Breast epithelium (tissue), 4 donors: ENCODE measurements around the gene SLC26A9. TPM values are rescaled to one million over a fixed set of nuclear protein-coding genes. Genes with fewer than 3 reads are reported as not detected.
A peak's percentile ranks its signal among the peaks of the same experiment; 100 is the strongest.

Experiments
- DNase-seq, 2 donors: peaks; one replicate each; pipeline ENCODE4 v3.0.0-alpha.2; 2019; ENCODE audit warnings: low spot score in 2 of 2
- H3K27ac ChIP-seq, 2 donors: fragments of 200-600 bp; sonication (generic) in 1 of 2; one replicate each; pipeline ENCODE4 v1.5.1; 2016 to 2019; ENCODE audit warnings: mild to moderate bottlenecking in 1 of 2
- H3K27me3 ChIP-seq, 2 donors: fragments of 200-600 bp; sonication (generic) in 1 of 2; one replicate each; pipeline versions ENCODE4 v1.5.1 to v1.6.0; 2017 to 2019; ENCODE audit warnings: control low read depth in 1 of 2, mild to moderate bottlenecking in 1 of 2
- H3K36me3 ChIP-seq: fragments of 200-600 bp; one replicate; pipeline ENCODE4 v1.5.1; 2019
- H3K4me1 ChIP-seq, 2 donors: fragments of 200-600 bp; sonication (generic); one replicate each; pipeline ENCODE4 v1.5.1; 2016 to 2019; ENCODE audit warnings: control low read depth in 1 of 2
- H3K4me3 ChIP-seq, 3 donors: fragments of 200-600 bp; sonication (generic); 1 replicate in 2 of 3; 2 replicates in 1 of 3; pipeline ENCODE4 v1.5.1; 2016 to 2019; ENCODE audit warnings: mild to moderate bottlenecking in 3 of 3, moderate library complexity in 2 of 3
- H3K9me3 ChIP-seq, 2 donors: fragments of 200-600 bp; sonication (generic) in 1 of 2; one replicate each; pipeline ENCODE4 v1.5.1; 2016 to 2019; ENCODE audit warnings: control low read depth in 1 of 2
- POLR2A ChIP-seq: fragments of 450-650 bp; IDR thresholded peaks from one replicate; pipeline ENCODE4 v1.6.1; 2016; ENCODE audit warnings: antibody characterized with exemption, mild to moderate bottlenecking, moderate library complexity
- POLR2AphosphoS5 ChIP-seq, 3 donors: sonication (generic); formaldehyde crosslinking; IDR thresholded peaks; one replicate each; pipeline ENCODE4 v1.6.1; 2017; ENCODE audit warnings: antibody characterized with exemption in 3 of 3
- intact Hi-C: fragments of 100-400 bp; cut with DNase I; formaldehyde crosslinking; loops from one replicate; pipeline ENCODE4 v1.15.1; 2023; ENCODE audit warnings: low total_unique reads
- total RNA-seq, 3 donors: library from RNA; depleted of rRNA; stranded (reverse); fragments of >200 nt; gene quantifications; one replicate each; pipeline ENCODE4 v1.1.0, GENCODE V29; 2016
- TF ChIP-seq, protein P1 (sequence below), 3 donors: fragments of 450-650 bp; IDR thresholded peaks; one replicate each; pipeline ENCODE4 v1.5.1; 2016 to 2017; ENCODE audit warnings: antibody characterized with exemption in 3 of 3, mild to moderate bottlenecking in 3 of 3, moderate library complexity in 3 of 3

SLC26A9 gene
- total RNA-seq, 3 donors from 2014 or later = not detected

DNA sequence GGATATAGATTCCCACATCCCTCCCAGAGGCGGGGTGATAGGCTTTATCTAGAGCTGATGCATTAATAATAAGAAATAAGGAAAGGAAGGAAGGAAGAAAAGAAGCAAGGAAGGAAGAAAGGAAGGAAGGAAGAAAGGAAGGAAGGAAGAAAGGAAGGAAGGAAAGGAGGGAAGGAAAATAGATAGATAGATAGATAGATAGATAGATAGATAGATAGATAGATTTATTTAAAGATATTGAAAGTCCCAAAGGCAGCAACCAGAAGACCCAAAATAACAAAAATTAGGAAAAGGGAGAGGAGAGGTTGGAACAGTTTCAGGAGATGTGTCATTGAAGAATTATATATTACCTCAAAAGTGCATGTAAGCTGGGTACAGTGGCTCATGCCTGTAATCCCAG is 12.2 kb upstream of the SLC26A9 start:
- no peak overlapping the region for H3K27ac ChIP-seq
- peaks cover 0 to 30% of the 10 kb centered on the region in 2 donors for H3K27me3 ChIP-seq
- no peaks in the 10 kb centered on the region for H3K9me3 ChIP-seq
- no peaks in the 10 kb centered on the region for H3K36me3 ChIP-seq
- intact Hi-C loops = no loop called here
- DNase-seq = no peak
- H3K4me3 ChIP-seq = no peak overlapping the region
- TF ChIP-seq, protein P1, sequence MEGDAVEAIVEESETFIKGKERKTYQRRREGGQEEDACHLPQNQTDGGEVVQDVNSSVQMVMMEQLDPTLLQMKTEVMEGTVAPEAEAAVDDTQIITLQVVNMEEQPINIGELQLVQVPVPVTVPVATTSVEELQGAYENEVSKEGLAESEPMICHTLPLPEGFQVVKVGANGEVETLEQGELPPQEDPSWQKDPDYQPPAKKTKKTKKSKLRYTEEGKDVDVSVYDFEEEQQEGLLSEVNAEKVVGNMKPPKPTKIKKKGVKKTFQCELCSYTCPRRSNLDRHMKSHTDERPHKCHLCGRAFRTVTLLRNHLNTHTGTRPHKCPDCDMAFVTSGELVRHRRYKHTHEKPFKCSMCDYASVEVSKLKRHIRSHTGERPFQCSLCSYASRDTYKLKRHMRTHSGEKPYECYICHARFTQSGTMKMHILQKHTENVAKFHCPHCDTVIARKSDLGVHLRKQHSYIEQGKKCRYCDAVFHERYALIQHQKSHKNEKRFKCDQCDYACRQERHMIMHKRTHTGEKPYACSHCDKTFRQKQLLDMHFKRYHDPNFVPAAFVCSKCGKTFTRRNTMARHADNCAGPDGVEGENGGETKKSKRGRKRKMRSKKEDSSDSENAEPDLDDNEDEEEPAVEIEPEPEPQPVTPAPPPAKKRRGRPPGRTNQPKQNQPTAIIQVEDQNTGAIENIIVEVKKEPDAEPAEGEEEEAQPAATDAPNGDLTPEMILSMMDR (IDR thresholded peaks at IDR 0.05) = no peak
- no peak for TF ChIP-seq POLR2A
- TF ChIP-seq POLR2AphosphoS5 (IDR thresholded peaks at IDR 0.05) = no peak
- no peaks in the 10 kb centered on the region for H3K4me1 ChIP-seq

DNA sequence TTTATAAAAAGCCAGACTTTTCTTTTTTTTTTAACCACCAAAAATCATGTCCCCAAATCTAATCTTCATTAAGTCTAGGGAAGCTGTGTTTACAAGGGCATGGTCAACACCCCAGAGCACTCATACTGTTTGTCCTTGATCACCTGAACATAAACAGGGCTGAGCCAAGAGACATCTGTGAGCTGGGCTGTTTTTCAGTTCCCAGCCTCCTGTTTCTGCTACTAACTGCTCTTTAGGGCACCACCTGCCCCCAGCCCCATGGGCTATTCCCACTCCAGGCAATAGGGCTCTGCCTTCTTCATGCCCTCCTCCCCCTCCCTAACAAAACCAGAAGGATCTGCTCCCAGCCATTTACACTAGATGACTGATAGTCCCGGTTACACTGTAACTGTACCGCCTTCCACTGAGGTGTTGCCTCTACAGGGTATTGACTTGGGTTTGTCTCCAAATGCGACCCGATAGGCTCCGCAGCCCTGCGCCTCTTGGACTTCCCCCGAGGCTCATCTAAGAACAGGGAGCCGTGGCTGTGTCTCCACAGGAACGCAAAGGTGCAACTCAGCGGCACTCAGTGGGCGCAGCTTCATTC is 11.7 kb upstream of the SLC26A9 start:
- no peaks in the 10 kb centered on the region for H3K4me1 ChIP-seq
- intact Hi-C loops = no loop called here
- no peak overlapping the region for H3K27ac ChIP-seq
- no peak overlapping the region for H3K4me3 ChIP-seq
- no peaks in the 10 kb centered on the region for H3K9me3 ChIP-seq
- no peaks in the 10 kb centered on the region for H3K36me3 ChIP-seq
- peaks cover 0 to 30% of the 10 kb centered on the region in 2 donors for H3K27me3 ChIP-seq
- DNase-seq = no peak
- TF ChIP-seq, protein P1 (IDR thresholded peaks at IDR 0.05) = no peak

DNA sequence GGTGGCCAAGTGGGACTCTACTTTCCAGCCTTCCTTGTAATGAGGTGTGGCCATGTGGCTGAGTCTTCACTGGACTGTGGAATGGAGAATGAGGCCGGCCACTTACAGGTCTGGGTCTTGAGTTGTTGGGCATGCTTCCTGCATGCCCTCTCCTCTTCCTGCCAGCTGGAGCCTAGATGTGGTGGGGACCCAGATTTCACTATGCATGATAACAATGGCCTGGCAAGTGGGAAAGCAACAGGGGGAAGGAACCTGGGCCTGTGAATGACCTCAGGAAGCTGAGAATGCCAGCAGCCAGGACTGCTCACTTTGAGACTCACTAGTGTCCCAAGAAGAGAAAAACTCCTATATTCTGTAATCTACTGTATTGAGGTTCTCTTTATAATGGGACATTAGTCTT is 8.5 kb upstream of the SLC26A9 start:
- TF ChIP-seq, protein P1 (IDR thresholded peaks at IDR 0.05) = no peak
- TF ChIP-seq POLR2A (no peak), POLR2AphosphoS5 (IDR thresholded peaks at IDR 0.05) (no peak)

DNA sequence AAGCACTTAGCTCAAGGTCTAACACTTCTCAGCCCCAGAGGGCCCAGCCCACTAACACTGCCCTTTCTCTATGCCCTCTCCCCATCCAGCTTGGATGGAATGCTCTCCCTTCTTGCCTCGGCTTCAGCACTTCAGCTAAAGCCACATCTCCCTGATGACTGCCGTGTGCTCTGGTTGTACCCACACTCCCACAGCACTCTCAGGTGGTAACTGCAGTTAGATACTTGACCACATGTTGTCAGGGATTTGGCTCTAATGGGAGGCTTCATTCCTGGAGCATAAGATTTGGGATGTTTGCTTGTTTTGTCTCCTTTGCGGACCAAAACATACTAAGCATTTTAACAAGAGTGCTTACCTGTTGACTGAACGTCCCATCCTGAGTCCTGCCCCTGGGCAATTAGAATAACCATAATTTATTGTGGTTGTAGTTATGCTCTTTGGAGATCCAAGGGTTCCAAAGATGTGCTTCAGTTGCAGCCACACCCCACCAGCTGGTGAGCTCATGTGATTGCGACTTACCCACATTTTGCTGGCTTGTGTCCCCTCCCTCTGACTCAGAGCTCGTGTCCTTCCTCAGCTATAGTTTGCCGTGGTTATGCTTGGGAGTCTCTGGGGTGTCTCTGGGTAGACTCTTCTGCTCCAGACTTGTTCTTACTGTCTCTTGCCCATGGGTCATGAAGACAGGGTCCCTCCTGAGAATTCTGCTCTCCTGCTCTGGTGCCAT is 7.7 kb upstream of the SLC26A9 start:
- no peaks in the 10 kb centered on the region for H3K36me3 ChIP-seq
- peaks cover 0 to 7% of the 10 kb centered on the region in 2 donors for H3K4me1 ChIP-seq
- H3K27ac ChIP-seq = no peak overlapping the region
- H3K4me3 ChIP-seq = no peak overlapping the region
- H3K9me3 ChIP-seq = no peaks in the 10 kb centered on the region
- H3K27me3 ChIP-seq = peaks cover 0 to 10% of the 10 kb centered on the region in 2 donors
- TF ChIP-seq, protein P1 (IDR thresholded peaks at IDR 0.05) = no peak
- TF ChIP-seq POLR2A (no peak), POLR2AphosphoS5 (IDR thresholded peaks at IDR 0.05) (no peak)
- DNase-seq = no peak
- intact Hi-C loops = no loop called here

More for the DNA sequence above, 8.5 kb upstream of the SLC26A9 start:
- intact Hi-C loops = no loop called here
- Histone ChIP-seq H3K27me3 (peaks cover 0 to 9% of the 10 kb centered on the region in 2 donors), H3K4me3 (no peak overlapping the region), H3K27ac (no peak overlapping the region), H3K4me1 (peaks cover 0 to 6% of the 10 kb centered on the region in 2 donors), H3K36me3 (no peaks in the 10 kb centered on the region), H3K9me3 (no peaks in the 10 kb centered on the region)
- DNase-seq = no peak

DNA sequence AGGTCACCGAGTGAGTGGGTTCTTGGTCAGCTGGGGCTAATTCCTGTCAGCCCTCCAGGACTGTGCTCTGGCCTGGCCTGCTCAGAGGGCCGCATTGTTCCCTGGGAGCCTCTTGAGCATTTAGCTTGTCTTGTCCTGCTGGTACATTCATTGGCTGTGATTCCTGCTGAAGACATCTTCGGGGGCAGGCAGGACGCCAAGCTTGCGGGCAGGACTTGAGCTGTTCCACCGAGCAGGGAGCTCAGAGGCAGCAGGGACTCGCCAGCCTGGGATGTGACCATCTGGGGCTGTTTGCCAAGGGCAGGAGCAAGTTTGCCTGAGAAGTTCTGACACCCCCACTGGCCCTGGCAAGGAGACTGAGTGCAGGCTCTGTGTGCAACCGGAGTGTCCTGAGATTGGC is 7.0 kb upstream of the SLC26A9 start:
- Histone ChIP-seq H3K4me1 (peaks cover 0 to 7% of the 10 kb centered on the region in 2 donors), H3K9me3 (no peaks in the 10 kb centered on the region), H3K27ac (peak overlapping the region; percentile 36 to 38), H3K27me3 (peaks cover 0 to 17% of the 10 kb centered on the region in 2 donors), H3K36me3 (no peaks in the 10 kb centered on the region), H3K4me3 (no peak overlapping the region)
- TF ChIP-seq POLR2AphosphoS5 (IDR thresholded peaks at IDR 0.05) (peak in 1 of 3 donors; percentile 30), POLR2A (no peak)
- intact Hi-C loops = no loop called here
- DNase-seq = peak; percentile 68 to 96
